ENCODE results near the gene CCDC106. TPM values are rescaled to one million over a fixed set of nuclear protein-coding genes. Genes with fewer than 3 reads are reported as not detected.
A peak's percentile ranks its signal among the peaks of the same experiment; 100 is the strongest.

CCDC106 gene
- polyA plus RNA-seq, 3 donors from 2014 or later: 1.1 to 1.7 TPM; not detected in 1

DNA sequence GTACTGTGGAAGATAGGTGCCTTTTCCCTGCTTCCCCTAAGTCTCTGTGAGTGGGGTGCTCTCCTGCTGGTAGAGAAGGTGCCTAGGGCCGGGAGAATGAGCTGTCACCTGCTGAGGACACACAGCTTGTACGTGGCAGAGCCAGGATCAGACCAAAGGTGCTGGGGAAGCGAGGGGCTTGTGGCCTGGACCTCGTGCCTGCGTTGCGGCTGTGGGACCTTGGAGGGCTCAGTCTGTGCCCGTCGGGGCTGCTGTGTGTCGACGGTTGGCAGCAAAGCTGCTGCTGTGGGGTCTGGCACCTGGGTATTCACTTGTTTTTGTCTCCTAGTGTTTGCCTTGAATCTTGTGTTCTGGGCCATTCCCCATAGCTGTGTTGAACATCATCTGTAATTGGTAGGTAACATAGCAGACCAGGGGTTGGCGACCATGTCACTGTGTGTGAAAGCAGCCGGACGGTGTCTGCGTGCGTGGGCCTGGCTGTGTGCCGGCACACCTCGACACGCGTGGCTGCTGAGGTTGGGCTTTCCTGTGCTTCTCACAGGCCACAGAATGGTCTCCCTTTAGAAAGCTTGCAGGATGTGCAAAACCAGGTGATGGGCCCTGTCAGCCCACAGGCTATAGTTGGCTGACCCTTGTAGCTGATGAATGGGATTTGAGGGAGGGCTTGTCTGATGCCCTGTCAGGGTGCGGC lies 16.0 kb downstream of the CCDC106 start:
- Mint-ChIP-seq H3K36me3 (peaks cover 8 to 33% (median 13%) of the 10 kb centered on the region in 3 donors), H3K4me3 (no peak overlapping the region), H3K4me1 (peaks cover 21 to 35% of the 10 kb centered on the region in 2 donors), H3K27me3 (ENCODE audit: low read depth in 3 of 3) (peaks cover 3 to 6% (median 5%) of the 10 kb centered on the region in 3 donors), H3K27ac (peak overlapping the region in 2 of 6 donors; percentile 17 to 55), H3K9me3 (no peaks in the 10 kb centered on the region)
- no peak for DNase-seq

DNA sequence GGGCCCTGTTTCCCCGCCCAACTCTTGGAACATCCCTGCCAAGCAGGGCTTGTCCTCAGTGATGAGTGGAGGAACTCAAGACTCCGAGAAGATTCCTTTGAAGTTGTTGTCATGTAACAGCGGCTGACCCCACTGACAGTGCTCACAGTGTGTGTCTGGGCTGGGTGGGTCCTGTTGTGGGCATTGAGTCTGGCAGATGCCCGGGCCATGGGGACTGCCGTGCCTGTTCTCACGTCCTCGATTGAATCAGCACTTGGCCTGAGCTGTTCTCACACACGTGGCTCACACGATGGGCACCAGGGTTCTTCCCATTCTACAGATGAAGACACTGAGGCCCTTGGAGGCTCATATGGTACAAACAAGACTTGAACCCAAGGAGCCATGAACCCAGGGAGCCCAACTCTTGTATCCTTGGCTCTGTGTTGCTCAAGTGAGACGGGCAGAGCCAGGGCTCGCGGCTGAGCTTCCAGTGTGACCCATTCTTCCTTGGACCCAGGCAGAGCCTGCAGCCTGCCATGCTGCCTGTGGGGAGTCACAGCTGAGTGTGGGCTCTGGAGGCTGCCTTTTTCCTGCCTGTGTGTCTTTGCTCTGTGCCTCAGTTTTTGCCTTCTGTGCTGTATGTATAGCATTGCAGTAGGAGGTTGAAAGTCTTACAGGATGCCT lies 18.5 kb downstream of the CCDC106 start:
- Mint-ChIP-seq H3K36me3 (peaks cover 8 to 30% (median 13%) of the 10 kb centered on the region in 3 donors), H3K4me1 (peaks cover 21 to 38% of the 10 kb centered on the region in 2 donors), H3K4me3 (peak overlapping the region in 1 of 5 donors; percentile 8), H3K27ac (no peak overlapping the region), H3K27me3 (ENCODE audit: low read depth in 3 of 3) (peaks cover 3 to 9% (median 8%) of the 10 kb centered on the region in 3 donors), H3K9me3 (peaks cover 0 to 1% (median 0%) of the 10 kb centered on the region in 6 donors)
- DNase-seq: no peak

GRCh38 chr19:55667006-55667381 lies 19.0 kb downstream of the CCDC106 start:
- no peak overlapping the region for H3K27ac Mint-ChIP-seq
- H3K27me3 Mint-ChIP-seq (ENCODE audit: low read depth in 3 of 3): peaks cover 0 to 10% (median 8%) of the 10 kb centered on the region in 3 donors
- peaks cover 8 to 27% (median 11%) of the 10 kb centered on the region in 3 donors for H3K36me3 Mint-ChIP-seq
- no peak for DNase-seq
- H3K9me3 Mint-ChIP-seq: peaks cover 0 to 1% (median 0%) of the 10 kb centered on the region in 6 donors
- peaks cover 20 to 36% of the 10 kb centered on the region in 2 donors for H3K4me1 Mint-ChIP-seq
- no peak overlapping the region for H3K4me3 Mint-ChIP-seq

DNA sequence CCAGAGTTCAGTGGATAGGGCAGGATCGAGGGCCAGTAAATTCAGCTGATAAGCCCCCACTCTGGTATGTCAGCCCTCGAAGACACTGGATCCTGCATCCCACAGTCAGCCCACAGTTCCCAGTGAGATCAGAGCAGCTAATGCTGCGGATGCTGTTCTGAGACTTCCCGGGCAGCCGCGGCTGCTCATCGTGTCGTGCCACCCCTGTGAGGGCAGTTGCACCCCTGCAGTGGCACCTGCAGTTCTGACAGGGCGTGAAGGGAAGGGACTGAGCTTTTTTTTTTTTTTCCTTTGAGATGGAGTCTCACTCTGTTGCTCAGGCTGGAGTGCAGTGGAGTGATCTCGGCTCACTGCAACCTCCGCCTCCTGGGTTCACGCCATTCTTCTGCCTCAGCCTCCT lies 19.5 kb downstream of the CCDC106 start:
- H3K27ac Mint-ChIP-seq: no peak overlapping the region
- no peak overlapping the region for H3K4me3 Mint-ChIP-seq
- H3K36me3 Mint-ChIP-seq: peaks cover 8 to 29% (median 9%) of the 10 kb centered on the region in 3 donors
- peaks cover 0 to 11% (median 10%) of the 10 kb centered on the region in 3 donors for H3K27me3 Mint-ChIP-seq (ENCODE audit: low read depth in 3 of 3)
- peaks cover 0 to 1% (median 0%) of the 10 kb centered on the region in 6 donors for H3K9me3 Mint-ChIP-seq
- DNase-seq: no peak
- H3K4me1 Mint-ChIP-seq: peaks cover 19 to 38% of the 10 kb centered on the region in 2 donors

GRCh38 chr19:55667958-55668357 lies 19.9 kb downstream of the CCDC106 start:
- peaks cover 15 to 33% of the 10 kb centered on the region in 2 donors for H3K4me1 Mint-ChIP-seq
- H3K36me3 Mint-ChIP-seq: peaks cover 4 to 25% (median 5%) of the 10 kb centered on the region in 3 donors
- no peak for DNase-seq
- no peak overlapping the region for H3K4me3 Mint-ChIP-seq
- peaks cover 0 to 11% (median 10%) of the 10 kb centered on the region in 3 donors for H3K27me3 Mint-ChIP-seq (ENCODE audit: low read depth in 3 of 3)
- H3K9me3 Mint-ChIP-seq: peaks cover 0 to 1% (median 0%) of the 10 kb centered on the region in 6 donors
- peak overlapping the region in 1 of 6 donors; percentile 34 for H3K27ac Mint-ChIP-seq

GRCh38 chr19:55668603-55669348 lies 20.8 kb downstream of the CCDC106 start:
- H3K27ac Mint-ChIP-seq: no peak overlapping the region
- DNase-seq: no peak
- H3K4me3 Mint-ChIP-seq: no peak overlapping the region
- H3K36me3 Mint-ChIP-seq: peaks cover 0 to 24% (median 0%) of the 10 kb centered on the region in 3 donors
- peaks cover 0 to 1% (median 0%) of the 10 kb centered on the region in 6 donors for H3K9me3 Mint-ChIP-seq
- peaks cover 1 to 13% (median 9%) of the 10 kb centered on the region in 3 donors for H3K27me3 Mint-ChIP-seq (ENCODE audit: low read depth in 3 of 3)
- peaks cover 15 to 32% of the 10 kb centered on the region in 2 donors for H3K4me1 Mint-ChIP-seq

GRCh38 chr19:55669418-55670279 lies 21.6 kb downstream of the CCDC106 start:
- peaks cover 13 to 30% of the 10 kb centered on the region in 2 donors for H3K4me1 Mint-ChIP-seq
- H3K27me3 Mint-ChIP-seq (ENCODE audit: low read depth in 3 of 3): peaks cover 2 to 13% (median 5%) of the 10 kb centered on the region in 3 donors
- peaks cover 0 to 15% (median 0%) of the 10 kb centered on the region in 3 donors for H3K36me3 Mint-ChIP-seq
- H3K9me3 Mint-ChIP-seq: peaks cover 0 to 1% (median 0%) of the 10 kb centered on the region in 6 donors
- DNase-seq: no peak
- no peak overlapping the region for H3K4me3 Mint-ChIP-seq
- H3K27ac Mint-ChIP-seq: no peak overlapping the region

GRCh38 chr19:55670280-55671053 lies 22.5 kb downstream of the CCDC106 start:
- Mint-ChIP-seq H3K27ac (peak overlapping the region in 3 of 6 donors; percentile 17 to 53 (median 30)), H3K36me3 (peaks cover 0 to 11% (median 0%) of the 10 kb centered on the region in 3 donors), H3K4me1 (peaks cover 15 to 34% of the 10 kb centered on the region in 2 donors), H3K4me3 (peak overlapping the region in 1 of 5 donors; percentile 6), H3K27me3 (ENCODE audit: low read depth in 3 of 3) (peaks cover 4 to 12% (median 7%) of the 10 kb centered on the region in 3 donors), H3K9me3 (peaks cover 0 to 1% (median 0%) of the 10 kb centered on the region in 6 donors)
- no peak for DNase-seq

DNA sequence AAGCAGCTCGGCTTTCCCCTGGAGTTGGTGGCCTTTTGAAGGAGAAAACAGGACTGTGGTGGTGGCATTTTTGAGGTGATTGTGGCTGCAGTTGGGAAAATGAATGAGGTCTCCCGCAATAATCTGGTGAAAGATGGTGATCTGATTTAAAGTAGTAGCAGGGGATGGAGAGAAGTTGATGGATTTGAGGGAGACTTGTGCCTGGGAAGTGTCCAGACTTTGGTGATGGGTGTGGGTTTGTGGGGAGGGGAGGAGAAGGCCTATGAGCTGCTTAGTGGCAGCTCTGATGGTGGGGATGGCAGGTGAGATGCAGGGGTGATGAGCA lies 23.0 kb downstream of the CCDC106 start:
- H3K27ac Mint-ChIP-seq: peak overlapping the region in 3 of 6 donors; percentile 12 to 67 (median 53)

GRCh38 chr19:55672418-55672817 lies 24.4 kb downstream of the CCDC106 start:
- DNase-seq: no peak
- Mint-ChIP-seq H3K27me3 (ENCODE audit: low read depth in 3 of 3) (peaks cover 10 to 14% (median 12%) of the 10 kb centered on the region in 3 donors), H3K9me3 (peaks cover 0 to 1% (median 0%) of the 10 kb centered on the region in 6 donors), H3K4me1 (peaks cover 33 to 53% of the 10 kb centered on the region in 2 donors), H3K36me3 (peaks cover 0 to 11% (median 0%) of the 10 kb centered on the region in 3 donors), H3K27ac (peak overlapping the region in 5 of 6 donors; percentile 16 to 87 (median 51)), H3K4me3 (peak overlapping the region in 2 of 5 donors; percentile 10 to 11)

More for the DNA sequence above, 23.0 kb downstream of the CCDC106 start:
- DNase-seq: no peak
- H3K9me3 Mint-ChIP-seq: peaks cover 0 to 1% (median 0%) of the 10 kb centered on the region in 6 donors
- H3K4me3 Mint-ChIP-seq: no peak overlapping the region
- peaks cover 8 to 14% (median 12%) of the 10 kb centered on the region in 3 donors for H3K27me3 Mint-ChIP-seq (ENCODE audit: low read depth in 3 of 3)
- peaks cover 0 to 11% (median 0%) of the 10 kb centered on the region in 3 donors for H3K36me3 Mint-ChIP-seq
- H3K4me1 Mint-ChIP-seq: peaks cover 20 to 39% of the 10 kb centered on the region in 2 donors

DNA sequence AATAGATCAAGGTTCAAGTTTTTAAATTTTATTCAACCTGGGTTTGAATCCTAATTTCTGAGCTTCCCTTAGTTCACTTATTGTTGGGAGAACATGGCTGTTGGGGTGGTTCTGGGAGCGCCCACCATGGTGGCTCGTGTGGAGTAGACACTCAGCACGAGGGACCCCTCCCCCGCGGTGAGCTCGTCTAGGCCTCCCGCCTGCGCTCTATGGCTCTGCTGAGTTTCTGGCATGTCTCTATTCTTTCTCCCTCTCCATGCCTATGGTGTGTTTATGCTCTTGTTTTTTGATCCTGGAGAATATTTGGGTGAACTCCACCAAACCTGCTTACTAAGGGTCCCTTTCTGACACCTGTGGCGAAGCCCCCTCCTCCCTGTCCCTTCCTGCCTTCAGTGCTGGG lies 25.5 kb downstream of the CCDC106 start:
- peak overlapping the region; percentile 75 to 92 (median 82) for H3K27ac Mint-ChIP-seq
- DNase-seq: no peak
- H3K27me3 Mint-ChIP-seq (ENCODE audit: low read depth in 3 of 3): peaks cover 10 to 13% (median 11%) of the 10 kb centered on the region in 3 donors
- peaks cover 0 to 1% (median 0%) of the 10 kb centered on the region in 6 donors for H3K9me3 Mint-ChIP-seq
- H3K4me3 Mint-ChIP-seq: peak overlapping the region in 2 of 5 donors; percentile 4 to 33
- H3K36me3 Mint-ChIP-seq: peaks cover 0 to 11% (median 0%) of the 10 kb centered on the region in 3 donors
- peaks cover 39 to 64% of the 10 kb centered on the region in 2 donors for H3K4me1 Mint-ChIP-seq

GRCh38 chr19:55673889-55674288 lies 25.9 kb downstream of the CCDC106 start:
- Mint-ChIP-seq H3K4me1 (peaks cover 40 to 65% of the 10 kb centered on the region in 2 donors), H3K4me3 (peak overlapping the region in 2 of 5 donors; percentile 4 to 33), H3K27ac (peak overlapping the region; percentile 75 to 92 (median 82)), H3K36me3 (peaks cover 0 to 11% (median 0%) of the 10 kb centered on the region in 3 donors), H3K27me3 (ENCODE audit: low read depth in 3 of 3) (peaks cover 10 to 15% (median 11%) of the 10 kb centered on the region in 3 donors), H3K9me3 (peaks cover 0 to 1% (median 0%) of the 10 kb centered on the region in 6 donors)
- DNase-seq: no peak
